K562 treated with DMSO at 1 percent for 24 hours (cell line): ENCODE measurements around the gene FAM25A. TPM values are rescaled to one million over a fixed set of nuclear protein-coding genes. Genes with fewer than 3 reads are reported as not detected.

Experiments
- total RNA-seq: library from RNA; unstranded; fragments of 300-600 nt; gene quantifications from 2 replicates; pipeline ENCODE4 v1.2.3, GENCODE V29; 2022; ENCODE audit warnings: low read depth; ENCODE audit not compliant: insufficient read depth

The FAM25A gene
- total RNA-seq: not detected in 2 replicates

GRCh38 chr10:87020056-87020455 is at the start of gene FAM25A:
Gene FAM25A, plus strand, starts transcription at chr10:87020294. Its CDS starts 31 bp downstream, at chr10:87020325.

Other genes starting within 250 kb of the FAM25A start
- 1.1 and 1.3 TPM in 2 replicates for gene MMRN2, start 62.7 kb upstream of the FAM25A start, total RNA-seq
- gene SNCG, start 61.7 kb upstream of the FAM25A start, total RNA-seq: 47.7 and 60.7 TPM in 2 replicates
- not detected in 2 replicates for gene ADIRF, start 51.8 kb upstream of the FAM25A start, total RNA-seq
- gene GLUD1, start 74.5 kb downstream of the FAM25A start, total RNA-seq: 60.5 and 66.2 TPM in 2 replicates
- gene SHLD2, start 74.9 kb downstream of the FAM25A start, total RNA-seq: 7.8 and 10.4 TPM in 2 replicates
- 5.9 and 6.4 TPM in 2 replicates for gene NUTM2A, start 205.2 kb downstream of the FAM25A start, total RNA-seq